Fibroblast of lung (primary cell): Measurements from ENCODE around the gene MSX1.

Experiments
- EZH2 ChIP-seq: IDR thresholded peaks from 2 replicates; pipeline ENCODE4 v1.5.1; 2012; ENCODE audit warnings: low read length, control low read depth, mild to moderate bottlenecking; ENCODE audit errors: missing control alignments
- TF ChIP-seq, protein P1 (sequence below), 2 donors: IDR thresholded peaks in 1 of 2; conservative IDR thresholded peaks in 1 of 2; 1 replicate in 1 of 2; 2 replicates in 1 of 2; pipeline ENCODE4 v1.5.1; 2011 to 2012; ENCODE audit warnings: low read length in 2 of 2, control low read depth in 1 of 2, inconsistent platforms in 1 of 2, low read depth in 1 of 2, mild to moderate bottlenecking in 1 of 2

DNA sequence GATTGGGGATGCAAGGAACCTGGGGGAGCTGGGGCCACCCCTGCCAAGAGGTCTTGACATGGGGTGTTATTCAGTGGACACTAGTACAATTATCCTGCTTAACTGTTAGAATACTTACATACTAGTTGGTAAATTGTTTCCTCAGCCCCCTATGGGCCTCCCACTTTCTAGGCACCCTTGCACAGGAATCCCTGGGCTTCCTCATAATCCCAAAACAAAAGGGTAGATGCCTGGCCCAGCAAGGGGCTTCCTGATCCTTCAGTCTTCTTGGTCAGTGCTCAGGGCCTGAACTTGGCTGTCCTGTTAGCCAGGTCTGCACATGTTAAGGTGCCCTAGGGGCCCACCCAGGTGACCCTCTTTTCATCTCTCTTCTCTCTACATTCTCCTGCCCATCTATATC lies 48.7 kb upstream of the MSX1 start:
- TF ChIP-seq, protein P1, sequence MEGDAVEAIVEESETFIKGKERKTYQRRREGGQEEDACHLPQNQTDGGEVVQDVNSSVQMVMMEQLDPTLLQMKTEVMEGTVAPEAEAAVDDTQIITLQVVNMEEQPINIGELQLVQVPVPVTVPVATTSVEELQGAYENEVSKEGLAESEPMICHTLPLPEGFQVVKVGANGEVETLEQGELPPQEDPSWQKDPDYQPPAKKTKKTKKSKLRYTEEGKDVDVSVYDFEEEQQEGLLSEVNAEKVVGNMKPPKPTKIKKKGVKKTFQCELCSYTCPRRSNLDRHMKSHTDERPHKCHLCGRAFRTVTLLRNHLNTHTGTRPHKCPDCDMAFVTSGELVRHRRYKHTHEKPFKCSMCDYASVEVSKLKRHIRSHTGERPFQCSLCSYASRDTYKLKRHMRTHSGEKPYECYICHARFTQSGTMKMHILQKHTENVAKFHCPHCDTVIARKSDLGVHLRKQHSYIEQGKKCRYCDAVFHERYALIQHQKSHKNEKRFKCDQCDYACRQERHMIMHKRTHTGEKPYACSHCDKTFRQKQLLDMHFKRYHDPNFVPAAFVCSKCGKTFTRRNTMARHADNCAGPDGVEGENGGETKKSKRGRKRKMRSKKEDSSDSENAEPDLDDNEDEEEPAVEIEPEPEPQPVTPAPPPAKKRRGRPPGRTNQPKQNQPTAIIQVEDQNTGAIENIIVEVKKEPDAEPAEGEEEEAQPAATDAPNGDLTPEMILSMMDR (conservative IDR thresholded peaks at IDR 0.05 in 1 of 2, IDR thresholded peaks at IDR 0.05 in 1 of 2; ENCODE audit: low read depth in 1 of 2, low read length in 2 of 2), result no peak
- no peak for TF ChIP-seq EZH2
